ENCODE results near the gene MMP23B.
"Not testable (repeated sequence)": the region's sequence is repeated elsewhere in the genome, so short reads cannot be mapped to it uniquely, and the experiment has no call there.

The MMP23B gene

DNA sequence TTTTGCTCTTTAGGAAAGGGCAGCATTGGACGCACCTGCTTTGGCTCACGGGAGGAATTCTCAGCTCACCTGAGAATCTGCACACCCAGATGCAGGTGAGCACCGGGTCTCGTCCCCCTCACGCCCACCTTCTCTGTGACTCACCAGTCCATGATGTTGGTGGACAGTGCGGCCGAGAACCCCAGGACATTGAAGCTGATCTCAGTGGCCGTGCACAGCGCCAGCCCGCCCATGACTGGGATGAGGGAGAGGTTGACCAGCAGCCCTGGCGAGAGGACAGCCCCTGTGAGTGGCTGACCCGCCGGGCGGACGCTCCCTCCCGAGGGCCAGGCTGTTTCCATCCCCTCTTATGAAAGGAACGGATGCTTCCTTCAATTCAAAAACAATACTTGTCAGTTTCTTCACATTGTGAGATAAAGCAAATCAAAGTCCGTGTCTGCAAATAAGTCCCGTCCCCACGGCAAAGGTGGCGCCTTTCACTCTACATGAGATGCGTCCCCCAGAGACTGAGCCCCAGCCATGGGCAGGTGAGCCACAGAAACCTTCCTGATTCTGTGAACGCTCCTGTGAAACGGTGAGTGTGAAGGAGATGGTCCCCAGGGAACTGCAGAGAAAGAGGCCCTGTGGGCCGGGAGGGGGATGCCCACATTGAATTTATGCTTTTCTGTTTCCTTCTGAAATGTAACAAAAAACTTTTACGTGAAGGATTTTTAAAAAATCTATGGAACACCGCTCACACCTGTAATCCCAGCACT, 39.6 kb downstream of the MMP23B start:
- DNase-seq = no peak

DNA sequence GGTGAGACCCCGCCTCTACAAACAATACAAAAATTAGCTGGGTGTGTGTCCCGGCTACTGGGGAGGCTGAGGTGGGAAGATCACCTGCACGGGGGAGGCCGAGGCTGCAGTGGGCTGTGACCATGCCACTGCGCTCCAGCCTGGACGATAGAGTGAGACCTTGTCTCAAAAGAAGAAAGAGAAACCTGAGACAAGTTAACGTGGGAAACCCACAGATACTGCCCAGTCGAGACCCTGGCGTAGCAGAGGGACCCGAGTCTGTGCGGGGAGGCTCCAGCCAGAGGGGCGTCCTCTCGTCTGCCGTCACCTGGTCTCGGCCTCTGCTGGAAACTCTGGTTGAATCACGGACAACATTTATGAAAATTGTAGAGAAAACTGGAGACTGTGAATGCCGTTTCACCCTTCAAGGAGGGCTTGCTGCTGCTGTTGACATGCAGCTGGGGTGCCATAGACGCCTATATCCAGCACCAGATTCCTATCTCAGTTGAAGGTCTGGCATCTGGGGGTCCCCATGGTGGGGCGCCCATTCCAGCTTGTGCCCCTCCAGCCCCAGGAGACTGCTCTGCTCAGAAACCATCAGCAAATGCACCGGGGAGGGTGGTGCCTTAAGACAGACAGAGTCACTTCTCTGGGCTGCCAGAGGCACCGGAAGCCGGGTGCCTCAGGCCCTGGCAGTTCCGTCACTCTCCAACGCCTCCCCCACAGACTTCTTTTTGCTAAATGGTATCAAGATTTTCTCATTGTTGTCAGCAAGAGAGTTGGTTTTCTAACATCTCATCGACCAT, 40.4 kb downstream of the MMP23B start:
- DNase-seq = no peak

DNA sequence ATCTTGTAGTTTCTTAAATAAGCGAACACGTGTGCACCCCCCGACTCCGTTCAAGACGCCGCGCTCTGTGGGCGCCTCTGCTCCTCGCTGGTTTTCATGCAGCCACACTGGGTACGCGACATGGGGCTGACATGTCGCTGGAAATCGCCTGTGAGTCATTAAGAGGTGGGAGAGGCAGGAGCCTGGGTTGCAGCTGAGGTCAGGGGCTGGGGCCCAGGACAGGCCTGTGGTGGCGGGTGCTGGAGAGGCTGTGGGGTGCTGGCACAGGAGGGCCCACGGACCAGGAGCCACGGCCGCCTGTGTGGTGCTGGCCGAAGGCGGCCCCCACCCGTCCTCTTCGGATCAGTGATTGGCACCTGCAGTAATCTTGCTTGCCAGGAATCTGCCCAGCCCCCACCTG, 42.8 kb downstream of the MMP23B start:
- DNase-seq = not testable (repeated sequence)

DNA sequence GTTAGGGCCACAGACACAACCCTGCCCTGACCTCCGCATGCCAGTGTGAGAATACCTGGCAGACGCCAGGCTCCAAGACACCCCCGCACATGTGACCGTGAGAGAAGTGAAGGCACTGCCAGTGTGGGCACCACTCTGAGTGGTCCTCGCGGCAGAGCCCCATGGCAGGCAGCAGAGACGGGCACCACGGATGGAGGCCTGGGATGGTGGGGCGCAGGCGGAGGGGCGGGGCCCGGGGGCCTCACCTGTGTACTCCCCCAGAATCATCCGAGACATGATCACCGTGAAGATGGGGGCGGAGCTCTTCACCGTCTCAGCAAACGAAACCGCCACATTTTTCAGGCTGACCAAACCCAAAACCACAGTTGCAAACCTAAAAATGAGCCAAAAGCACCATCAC, 43.2 kb downstream of the MMP23B start:
- not testable (repeated sequence) for DNase-seq

DNA sequence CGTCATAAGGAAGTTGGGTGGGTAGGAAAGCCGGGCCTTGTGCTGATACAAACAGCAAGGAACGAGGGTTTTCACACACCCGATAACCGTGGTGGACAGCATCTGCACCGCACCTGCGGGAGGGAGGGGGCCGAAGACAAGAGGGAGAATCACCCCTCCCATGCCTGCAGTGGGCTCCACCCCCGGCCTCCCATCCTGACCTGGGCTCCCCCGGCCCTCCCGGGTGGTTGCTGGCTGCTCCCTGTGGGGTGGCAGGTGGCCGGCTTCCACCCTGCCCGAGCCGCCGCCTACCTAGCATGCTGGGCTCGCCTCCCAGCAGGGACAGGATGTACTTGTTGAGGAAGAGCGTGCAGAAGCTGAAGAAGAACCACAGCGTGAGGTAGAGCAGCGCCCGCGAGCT, 44.1 kb downstream of the MMP23B start:
- not testable (repeated sequence) for DNase-seq

DNA sequence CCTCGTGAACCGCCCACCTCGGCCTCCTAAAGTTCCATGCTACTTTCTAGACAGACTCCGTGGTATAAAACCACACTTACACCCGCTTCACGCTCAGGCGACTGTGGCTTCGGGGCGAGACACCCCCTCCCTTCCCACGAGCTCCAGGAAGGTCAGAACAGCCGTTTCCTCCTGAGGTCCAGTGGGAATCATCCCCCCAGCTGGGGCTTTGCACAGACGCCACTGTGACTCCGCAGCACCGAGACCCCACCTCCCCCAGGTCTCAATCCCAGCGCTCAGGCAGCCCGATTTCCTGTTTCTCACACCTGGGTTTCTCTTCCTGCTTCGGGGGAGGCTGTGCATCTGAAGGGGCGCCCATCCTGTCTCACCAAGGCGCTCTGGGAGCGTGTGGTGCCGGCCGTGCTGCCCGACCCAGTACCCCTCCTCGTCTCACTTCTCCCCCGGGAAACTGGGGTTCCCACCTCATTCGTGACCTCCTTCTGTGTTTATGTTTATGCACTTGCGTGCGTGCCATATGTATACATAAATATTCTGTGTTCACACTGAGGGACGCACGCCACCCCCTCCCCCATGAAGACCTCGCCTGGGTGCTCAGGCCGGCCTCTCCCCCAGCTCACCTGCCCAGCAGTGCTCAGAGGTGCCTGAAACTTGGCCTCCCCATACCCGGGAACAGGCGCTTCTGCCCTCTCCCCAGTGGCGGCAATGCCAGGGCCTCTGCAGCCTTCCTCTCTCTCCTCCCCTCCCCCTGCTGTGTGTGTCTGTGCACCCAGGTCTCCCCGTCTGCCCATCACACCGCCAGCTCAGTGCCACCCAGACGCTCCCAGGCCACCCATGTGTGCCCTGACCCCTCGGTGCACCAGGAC, 46.0 kb downstream of the MMP23B start:
- no peak for DNase-seq

DNA sequence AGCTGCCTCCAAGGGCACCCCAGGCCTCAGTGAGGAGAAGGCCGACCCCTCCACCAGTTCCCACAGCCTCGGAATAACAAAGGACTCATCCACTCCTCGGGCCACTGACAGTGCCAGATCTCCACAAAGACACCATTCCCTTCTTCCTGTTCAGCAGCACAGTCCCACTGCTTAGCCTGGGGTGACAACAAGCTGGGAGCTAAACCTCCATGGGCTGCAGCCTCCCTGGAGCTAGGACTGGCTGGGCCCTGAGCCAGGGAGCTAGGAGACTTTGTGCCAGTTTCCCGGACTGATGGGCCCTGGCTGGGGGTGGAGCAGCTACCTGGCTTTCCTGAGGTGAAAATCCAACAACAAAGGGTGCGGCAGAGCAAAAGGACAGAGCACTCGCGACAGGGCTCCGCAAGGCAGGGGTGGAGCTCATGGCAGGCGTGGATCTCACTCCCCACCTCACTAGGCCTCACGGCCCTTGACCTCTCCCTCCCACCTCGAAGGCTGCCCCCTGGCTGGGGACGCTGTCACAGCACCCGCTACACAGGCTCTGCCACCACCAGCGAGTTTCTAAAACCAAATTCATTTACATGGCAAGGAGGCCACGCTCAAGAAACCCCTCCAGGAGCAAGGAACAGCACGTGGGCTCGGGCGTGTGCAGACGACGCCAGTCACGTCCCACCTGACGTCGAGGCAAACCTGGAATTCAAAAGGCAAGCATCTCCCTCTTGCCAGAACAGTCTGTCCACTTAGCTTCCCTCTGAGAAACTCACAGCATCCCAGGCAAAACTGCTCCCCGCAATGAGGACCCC, 46.8 kb downstream of the MMP23B start:
- no peak for DNase-seq

DNA sequence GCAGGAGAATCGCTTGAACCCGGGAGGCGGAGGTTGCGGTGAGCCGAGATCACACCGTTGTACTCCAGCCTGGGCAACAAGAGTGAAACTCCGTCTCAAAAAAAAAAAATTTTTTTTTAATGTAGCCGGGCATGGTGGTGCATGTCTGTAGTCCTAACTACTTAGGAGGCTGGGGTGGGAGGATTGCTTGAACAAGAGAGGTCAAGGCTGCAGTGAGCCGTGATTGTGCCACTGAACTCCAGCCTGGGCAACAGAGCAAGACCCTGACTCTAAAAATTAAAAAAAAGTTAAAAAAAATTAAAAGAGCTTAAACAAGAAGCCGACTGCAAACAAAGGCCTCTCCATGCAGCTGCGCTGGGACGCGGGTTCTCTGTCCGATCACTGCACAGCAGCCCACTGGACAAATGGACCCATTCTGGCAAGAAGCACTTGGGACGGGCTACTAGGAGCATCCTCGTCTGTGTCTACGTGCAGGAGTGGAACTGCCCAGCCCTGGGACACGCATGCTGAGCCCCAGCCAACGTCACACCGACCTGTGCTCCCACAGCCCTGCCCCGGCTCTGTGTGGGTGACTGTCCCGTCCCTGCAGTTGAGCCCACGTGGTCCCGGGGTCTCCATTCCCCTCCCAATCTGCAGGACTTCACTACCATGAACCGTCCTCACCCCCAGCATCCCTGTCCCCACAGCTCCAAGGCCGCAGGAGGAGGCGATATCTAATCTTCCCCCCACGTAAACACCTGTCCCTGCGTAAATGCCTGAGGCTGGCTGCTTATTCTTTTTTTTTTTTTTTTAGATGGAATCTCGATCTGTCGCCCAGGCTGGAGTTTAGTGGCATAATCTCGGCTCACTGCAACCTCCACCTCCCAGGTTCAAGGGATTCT, 48.3 kb downstream of the MMP23B start:
- no peak for DNase-seq

DNA sequence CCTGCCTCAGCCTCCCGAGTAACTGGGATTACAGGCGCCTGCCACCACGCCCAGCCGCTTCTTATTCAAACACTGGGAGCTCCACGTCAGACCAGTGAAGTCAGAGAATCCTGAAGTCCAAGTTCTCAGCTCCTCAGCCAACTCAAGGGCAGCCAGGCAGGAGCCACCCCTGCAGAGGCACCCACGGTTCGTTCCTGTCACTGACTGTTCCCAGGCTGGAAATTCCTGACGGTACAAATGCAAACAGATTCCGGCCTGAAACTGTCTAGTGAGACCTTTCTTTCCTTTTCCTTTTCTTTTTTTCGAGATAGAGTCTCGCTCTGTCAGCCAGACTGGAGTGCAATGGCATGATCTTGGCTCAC, 48.9 kb downstream of the MMP23B start:
- no peak for DNase-seq

DNA sequence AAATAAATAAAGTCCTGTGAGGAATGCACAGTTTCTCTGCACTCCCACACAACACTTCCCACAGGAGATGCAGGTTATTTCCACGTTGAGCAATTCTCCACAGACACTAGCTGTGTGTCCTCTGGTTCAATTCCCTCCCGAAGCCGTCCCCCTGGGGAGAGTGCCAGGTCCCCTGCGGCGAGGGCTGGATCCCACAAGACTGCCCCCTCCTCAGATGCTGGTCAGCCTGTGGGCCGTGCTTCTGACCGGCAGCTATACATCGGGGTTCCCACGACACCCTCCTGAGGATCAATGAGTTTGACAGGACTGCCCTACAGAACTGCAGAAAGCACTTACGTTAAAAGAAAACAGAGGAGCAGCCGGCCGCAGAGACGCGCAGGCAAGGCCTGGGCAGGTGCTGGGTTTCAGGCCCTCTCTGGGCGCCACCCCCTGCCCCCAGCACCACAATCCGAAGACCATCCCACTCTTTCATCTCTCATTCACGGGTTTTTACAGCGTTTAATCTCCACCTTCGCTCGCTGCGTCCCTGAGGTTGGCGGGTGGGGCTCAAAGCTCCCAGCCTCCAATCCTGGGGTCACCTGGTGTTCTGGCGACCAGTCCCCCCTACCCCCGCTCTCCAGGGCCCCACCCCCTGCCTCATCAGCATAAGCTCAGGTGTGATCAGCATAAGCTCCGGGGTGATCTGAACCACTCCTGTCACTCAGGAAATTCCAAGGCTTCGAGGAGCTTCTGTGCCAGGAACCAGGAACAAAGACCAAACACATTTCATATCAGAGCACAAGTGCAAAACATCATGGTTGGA, 51.3 kb downstream of the MMP23B start:
- no peak for DNase-seq
